B cell (primary cell): ENCODE data around the gene HSBP1.

ENCODE experiments used
- CTCF ChIP-seq: fragments of 200-600 bp; IDR thresholded peaks from one replicate; pipeline ENCODE4 v1.8.0; 2022; ENCODE audit warnings: antibody characterized with exemption, mild to moderate bottlenecking
- EZH2 ChIP-seq: IDR thresholded peaks from 2 replicates; pipeline ENCODE4 v1.6.1; 2012; ENCODE audit warnings: borderline replicate concordance, low read depth, mild to moderate bottlenecking, moderate library complexity, low read length; ENCODE audit not compliant: insufficient read depth, poor library complexity, severe bottlenecking

- TF ChIP-seq CTCF: no peak
- no peak for TF ChIP-seq EZH2
Measured at GRCh38 chr16:83842756-83843507, 35.2 kb downstream of the HSBP1 start.
